ENCODE measurements around the gene RAB3GAP1. TPM values are rescaled to one million over a fixed set of nuclear protein-coding genes. Genes with fewer than 3 reads are reported as not detected.

RAB3GAP1 gene
- total RNA-seq, 2 experiments from 2014 or later: 40.2 to 63.6 TPM

GRCh38 chr2:135059577-135059976 lies 7.5 kb downstream of the RAB3GAP1 start:
- POLR2A ChIA-PET: interaction anchor here (1.3 to 1.5 kb wide), 2 partner anchors 9 to 170 kb away, joined by 3 to 5 read pairs; no protein-coding TSS in a partner anchor
- Histone ChIP-seq H3K4me1 (ENCODE audit: insufficient read depth, low read length, poor library complexity, severe bottlenecking) (peaks cover 25% of the 10 kb centered on the region), H3K9me3 (ENCODE audit: low read length) (peaks cover 18% of the 10 kb centered on the region), H4K20me1 (ENCODE audit: insufficient read depth, low read length) (peaks cover 5% of the 10 kb centered on the region), H3K4me2 (ENCODE audit: low read length) (no peak overlapping the region), H3K79me2 (ENCODE audit: insufficient read depth, low read depth, low read length) (peaks cover 78% of the 10 kb centered on the region), H3K9me2 (ENCODE audit: insufficient read depth, low read length) (no peaks in the 10 kb centered on the region), H3K27ac (ENCODE audit: low read depth, low read length, poor library complexity, severe bottlenecking) (no peak overlapping the region), H2AFZ (ENCODE audit: low read length) (no peak overlapping the region), H3K36me3 (ENCODE audit: insufficient read depth, low read length) (peaks cover 97% of the 10 kb centered on the region), H3K4me3 (ENCODE audit: low read depth, low read length, poor library complexity, severe bottlenecking) (no peak overlapping the region)
- no peak for DNase-seq (ENCODE audit: low spot score)
- TF ChIP-seq EZH2phosphoT487 (IDR thresholded peaks at IDR 0.05; ENCODE audit: borderline replicate concordance, low read depth, low read length) (no peak), CTCF (conservative IDR thresholded peaks at IDR 0.05; ENCODE audit: low read length) (no peak)
- no TSS peak for BruUV-seq (replicated peaks)
- CTCF ChIA-PET (ENCODE audit: unreplicated experiment): no interaction called here
- intact Hi-C loops (cut with micrococcal nuclease; ENCODE audit: unreplicated experiment): loop anchor here (10.0 kb wide), 2 partner anchors 325 to 1335 kb away; no protein-coding TSS in a partner anchor

GRCh38 chr2:135063210-135063609 lies 11.1 kb downstream of the RAB3GAP1 start:
- Histone ChIP-seq H4K20me1 (ENCODE audit: insufficient read depth, low read length) (no peaks in the 10 kb centered on the region), H3K4me2 (ENCODE audit: low read length) (no peak overlapping the region), H3K4me1 (ENCODE audit: insufficient read depth, low read length, poor library complexity, severe bottlenecking) (no peaks in the 10 kb centered on the region), H3K79me2 (ENCODE audit: insufficient read depth, low read depth, low read length) (peaks cover 76% of the 10 kb centered on the region), H2AFZ (ENCODE audit: low read length) (no peak overlapping the region), H3K9me2 (ENCODE audit: insufficient read depth, low read length) (no peaks in the 10 kb centered on the region), H3K27ac (ENCODE audit: low read depth, low read length, poor library complexity, severe bottlenecking) (no peak overlapping the region), H3K36me3 (ENCODE audit: insufficient read depth, low read length) (peaks cover 94% of the 10 kb centered on the region), H3K4me3 (ENCODE audit: low read depth, low read length, poor library complexity, severe bottlenecking) (no peak overlapping the region), H3K9me3 (ENCODE audit: low read length) (peaks cover 29% of the 10 kb centered on the region)
- CTCF ChIA-PET (ENCODE audit: unreplicated experiment): no interaction called here
- intact Hi-C loops (cut with micrococcal nuclease; ENCODE audit: unreplicated experiment): no loop called here
- POLR2A ChIA-PET: no interaction called here
- TF ChIP-seq EZH2phosphoT487 (IDR thresholded peaks at IDR 0.05; ENCODE audit: borderline replicate concordance, low read depth, low read length): no peak
- TF ChIP-seq CTCF (conservative IDR thresholded peaks at IDR 0.05; ENCODE audit: low read length): no peak
- no peak for DNase-seq (ENCODE audit: low spot score)
- BruUV-seq (replicated peaks): no TSS peak

- no TSS peak for BruUV-seq (replicated peaks)
- no peak for DNase-seq (ENCODE audit: low spot score)
- Histone ChIP-seq H2AFZ (ENCODE audit: low read length) (no peak overlapping the region), H3K79me2 (ENCODE audit: insufficient read depth, low read depth, low read length) (peaks cover 70% of the 10 kb centered on the region), H4K20me1 (ENCODE audit: insufficient read depth, low read length) (no peaks in the 10 kb centered on the region), H3K4me3 (ENCODE audit: low read depth, low read length, poor library complexity, severe bottlenecking) (no peak overlapping the region), H3K4me2 (ENCODE audit: low read length) (no peak overlapping the region), H3K4me1 (ENCODE audit: insufficient read depth, low read length, poor library complexity, severe bottlenecking) (no peaks in the 10 kb centered on the region), H3K9me2 (ENCODE audit: insufficient read depth, low read length) (no peaks in the 10 kb centered on the region), H3K27ac (ENCODE audit: low read depth, low read length, poor library complexity, severe bottlenecking) (no peak overlapping the region), H3K36me3 (ENCODE audit: insufficient read depth, low read length) (peaks cover 94% of the 10 kb centered on the region), H3K9me3 (ENCODE audit: low read length) (peaks cover 36% of the 10 kb centered on the region)
- TF ChIP-seq CTCF (conservative IDR thresholded peaks at IDR 0.05; ENCODE audit: low read length) (no peak), EZH2phosphoT487 (IDR thresholded peaks at IDR 0.05; ENCODE audit: borderline replicate concordance, low read depth, low read length) (no peak)
- intact Hi-C loops (cut with micrococcal nuclease; ENCODE audit: unreplicated experiment): no loop called here
- POLR2A ChIA-PET: interaction anchor here (0.6 to 1.9 kb wide), 4 partner anchors 9 to 1321 kb away, joined by 3 to 6 read pairs (median 4); no protein-coding TSS in a partner anchor
- CTCF ChIA-PET (ENCODE audit: unreplicated experiment): no interaction called here
These were observed 12.1 kb downstream of the RAB3GAP1 start for GRCh38 chr2:135064149-135064548.
